H1 (cell line): ENCODE results near the gene FGF21. TPM values are rescaled to one million over a fixed set of nuclear protein-coding genes. Genes with fewer than 3 reads are reported as not detected.

Source experiments
- CREB1 ChIP-seq: IDR thresholded peaks from 2 replicates; pipeline ENCODE4 v1.6.1; 2012; ENCODE audit warnings: inconsistent platforms
- MAFK ChIP-seq: IDR thresholded peaks from 2 replicates; pipeline ENCODE4 v1.6.1; 2012; ENCODE audit warnings: low read depth, mild to moderate bottlenecking, improper control_type of control experiment, low read length
- polyA plus RNA-seq, 7 experiments: library from polyadenylated mRNA; depleted of rRNA in 3 of 7; stranded (reverse) in 5 of 7; unstranded in 2 of 7; fragments of >200 nt in 5 of 7; fragments of 200-250 nt in 2 of 7; gene quantifications; 1 replicate in 5 of 7; 2 replicates in 1 of 7; 4 replicates in 1 of 7; pipeline versions ENCODE4 v1.2.1 to v1.2.3, GENCODE V29; 2011 to 2013; ENCODE audit warnings: missing spikeins in 2 of 7, mixed read lengths in 2 of 7
- total RNA-seq: library from RNA; stranded (reverse); fragmentation: NEBNext Ultra II Directional; extraction: Animal tissue kit (Norgen Biotek cat#: 25700); gene quantifications from 2 replicates; pipeline ENCODE4 v1.2.1, GENCODE V29; 2021
- TF ChIP-seq, protein P1 (sequence below): IDR thresholded peaks from 2 replicates; pipeline ENCODE4 v1.6.1; 2011; ENCODE audit warnings: low read depth, mild to moderate bottlenecking, low read length; ENCODE audit not compliant: insufficient read depth

The FGF21 gene
- total and polyA plus RNA-seq, 2 of the 8 experiments (the other 6 are each of a cell fraction or from before 2014, with no cell fraction given) = 0.48 to 0.80 TPM

GRCh38 chr19:48746738-48747575, 8.4 kb upstream of the FGF21 start, which contains the start of gene IZUMO1 (continued):
- TF ChIP-seq, protein P1, sequence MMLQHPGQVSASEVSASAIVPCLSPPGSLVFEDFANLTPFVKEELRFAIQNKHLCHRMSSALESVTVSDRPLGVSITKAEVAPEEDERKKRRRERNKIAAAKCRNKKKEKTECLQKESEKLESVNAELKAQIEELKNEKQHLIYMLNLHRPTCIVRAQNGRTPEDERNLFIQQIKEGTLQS = 0 out of 2 replicates have a peak, but pooled peaks have one; percentile 31
- TF ChIP-seq MAFK (no peak), CREB1 (peak; percentile 87)
- TF ChIP-seq, all 59 proteins: peak for 13
